Fibroblast of mammary gland (primary cell): Measurements from ENCODE around the gene CHST11.

ENCODE experiments used
- DNase-seq: peaks from one replicate; pipeline ENCODE4 v3.0.0-alpha.2; 2010; ENCODE audit warnings: low read depth
- H3K4me3 ChIP-seq: 2 replicates; pipeline ENCODE4 v1.5.1; 2011; ENCODE audit warnings: low read depth, mild to moderate bottlenecking, low read length, moderate library complexity; ENCODE audit not compliant: control insufficient read depth
- CTCF ChIP-seq: conservative IDR thresholded peaks from 2 replicates; pipeline ENCODE4 v1.5.1; 2011; ENCODE audit warnings: low read depth, low read length, inconsistent platforms; ENCODE audit not compliant: control insufficient read depth, insufficient read depth

The CHST11 gene

DNA sequence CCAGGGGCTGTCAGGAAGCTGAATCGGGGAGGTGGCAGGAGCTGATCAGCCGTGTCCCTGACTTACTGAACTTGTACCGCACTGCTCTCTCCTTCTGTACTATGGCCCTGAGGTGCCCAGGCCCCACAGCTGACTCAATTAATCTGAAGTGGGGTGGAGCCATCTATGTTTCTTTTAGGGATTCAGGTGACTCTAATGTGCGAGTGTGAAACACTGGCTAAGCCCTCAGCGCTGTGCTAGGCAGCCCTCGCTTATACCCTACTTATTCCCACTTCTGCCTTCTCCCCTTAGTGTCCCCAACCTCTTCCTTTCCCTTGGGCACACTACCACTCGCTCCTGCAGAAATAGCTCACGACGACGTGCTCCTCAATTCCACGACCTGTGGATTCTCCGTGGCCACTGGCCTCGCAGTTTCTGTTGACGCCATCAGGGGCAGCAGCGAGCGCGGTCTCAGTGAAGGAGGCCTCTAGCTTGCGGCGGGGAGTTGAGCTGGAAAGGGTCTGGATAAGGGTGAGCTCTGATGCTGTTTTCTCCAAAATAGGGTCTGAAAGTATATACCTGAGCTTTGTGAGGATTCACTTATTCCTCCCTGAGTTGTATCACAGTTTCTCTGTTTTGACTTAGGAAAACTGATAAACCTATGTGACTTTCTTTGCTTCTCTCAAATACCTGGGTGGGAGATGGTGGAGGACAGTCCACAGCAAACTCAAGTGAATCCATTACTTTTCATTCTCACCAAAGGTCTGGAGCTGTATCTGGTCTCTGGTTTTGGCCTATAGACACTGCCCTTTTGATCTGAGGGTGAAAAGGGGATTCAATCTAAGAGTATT, 333.8 kb downstream of the CHST11 start:
- TF ChIP-seq CTCF = peak; percentile 53
- no peak overlapping the region for H3K4me3 ChIP-seq
- peak; percentile 10 for DNase-seq

- no peak for TF ChIP-seq CTCF
- H3K4me3 ChIP-seq = no peak overlapping the region
- peak; percentile 96 for DNase-seq
Measured at GRCh38 chr12:104792570-104792969, 335.8 kb downstream of the CHST11 start.

DNA sequence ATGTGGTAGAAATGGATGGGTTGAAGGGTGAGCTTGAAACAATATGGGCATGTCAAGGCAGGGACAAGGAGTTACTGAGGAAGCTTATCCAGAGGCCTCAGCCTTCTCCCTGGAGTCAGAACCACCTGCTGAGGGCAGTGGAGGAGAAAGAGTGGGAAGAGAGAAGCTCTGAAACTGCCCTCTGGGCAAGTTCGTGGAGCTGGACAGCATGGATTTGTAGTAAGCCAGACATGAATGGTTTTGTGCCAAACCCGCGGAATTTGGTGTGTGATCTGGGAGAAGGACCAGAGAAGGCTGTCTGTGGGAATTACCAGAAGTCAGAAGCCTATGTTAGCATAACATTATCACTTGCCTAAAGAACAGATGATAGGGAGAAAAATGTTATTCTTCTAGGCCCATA, 336.5 kb downstream of the CHST11 start:
- DNase-seq = peak; percentile 88
- H3K4me3 ChIP-seq = no peak overlapping the region
- TF ChIP-seq CTCF = no peak

- no peak for DNase-seq
- TF ChIP-seq CTCF = no peak
- H3K4me3 ChIP-seq = no peak overlapping the region
Measured at GRCh38 chr12:104793968-104794367, 337.2 kb downstream of the CHST11 start.

DNA sequence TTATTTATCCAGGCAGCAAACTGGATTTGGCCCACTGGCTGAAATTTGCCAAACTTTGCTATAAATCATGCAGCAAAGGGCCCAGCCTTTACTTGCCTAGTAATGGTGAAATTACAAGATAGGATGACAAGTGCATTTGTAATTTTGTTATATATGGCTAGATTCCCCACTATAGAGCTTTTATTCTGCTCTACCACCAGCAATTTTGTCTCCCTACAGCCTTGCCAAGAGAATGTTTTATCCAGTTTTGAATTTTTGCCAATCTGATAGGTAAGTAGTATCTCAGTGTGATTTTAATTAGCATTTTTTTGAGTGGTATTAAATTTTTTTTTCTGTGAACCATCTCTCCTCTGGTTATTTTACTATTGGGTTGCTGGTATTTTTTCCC, 339.7 kb downstream of the CHST11 start:
- no peak for TF ChIP-seq CTCF
- DNase-seq = no peak
- no peak overlapping the region for H3K4me3 ChIP-seq

DNA sequence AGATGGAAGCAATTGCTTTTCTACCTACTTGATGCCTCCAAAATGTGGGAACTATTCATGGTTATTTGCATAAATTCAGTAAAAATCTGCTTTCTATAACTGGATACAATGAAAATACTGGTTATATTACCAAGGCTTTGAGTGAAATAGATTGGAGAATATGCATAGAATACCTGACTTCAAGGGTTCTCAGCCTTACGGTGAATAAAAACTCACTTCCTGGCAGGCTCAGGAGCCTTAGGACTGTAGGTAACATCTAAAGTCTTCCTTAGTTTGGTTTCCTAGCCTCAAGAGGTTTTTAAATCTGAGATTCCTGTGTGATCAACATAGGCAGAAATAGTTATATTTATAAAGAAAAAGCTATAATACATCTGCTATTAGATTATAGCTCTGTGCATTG, 342.7 kb downstream of the CHST11 start:
- no peak overlapping the region for H3K4me3 ChIP-seq
- DNase-seq = no peak
- no peak for TF ChIP-seq CTCF
